Raji (cell line): ENCODE measurements around the gene GPBAR1.

ENCODE experiments used
- POLR2A ChIP-seq: IDR thresholded peaks from 2 replicates; pipeline ENCODE4 v1.6.1; 2011; ENCODE audit warnings: low read depth, low read length, control low read depth; ENCODE audit not compliant: insufficient read depth

Gene GPBAR1

DNA sequence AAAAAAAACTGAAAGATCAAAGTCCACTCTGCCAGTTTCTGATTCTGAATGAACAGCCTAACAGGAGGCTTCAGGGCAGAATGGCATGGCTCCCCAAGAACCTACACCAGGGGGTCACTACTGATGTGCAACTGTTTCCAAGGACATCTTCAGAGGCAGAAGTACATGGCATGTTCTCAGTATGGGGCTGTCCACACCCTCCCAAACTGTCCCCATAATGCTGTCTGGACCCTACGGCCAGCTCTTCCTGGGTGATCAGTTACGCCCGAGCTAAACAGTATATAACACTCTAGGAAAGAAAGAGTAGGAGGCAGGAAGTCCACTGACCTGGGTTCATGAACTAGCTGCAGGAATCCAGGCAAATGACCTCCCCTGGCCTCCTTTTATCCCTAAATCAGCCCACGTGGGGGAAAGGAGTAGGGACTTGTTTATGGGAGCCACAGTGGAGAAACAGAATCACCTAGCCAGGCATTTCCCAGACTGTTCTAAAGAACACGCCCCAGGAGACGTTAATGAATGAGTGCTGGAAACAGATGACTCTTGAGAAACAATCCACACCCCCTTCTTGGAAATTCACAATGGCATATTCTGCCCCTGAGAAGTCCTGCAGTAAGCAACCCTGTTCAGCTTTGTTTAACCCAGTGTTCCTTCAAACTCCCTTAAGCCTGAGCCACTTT is 29.0 kb downstream of the GPBAR1 start:
- no peak for TF ChIP-seq POLR2A

DNA sequence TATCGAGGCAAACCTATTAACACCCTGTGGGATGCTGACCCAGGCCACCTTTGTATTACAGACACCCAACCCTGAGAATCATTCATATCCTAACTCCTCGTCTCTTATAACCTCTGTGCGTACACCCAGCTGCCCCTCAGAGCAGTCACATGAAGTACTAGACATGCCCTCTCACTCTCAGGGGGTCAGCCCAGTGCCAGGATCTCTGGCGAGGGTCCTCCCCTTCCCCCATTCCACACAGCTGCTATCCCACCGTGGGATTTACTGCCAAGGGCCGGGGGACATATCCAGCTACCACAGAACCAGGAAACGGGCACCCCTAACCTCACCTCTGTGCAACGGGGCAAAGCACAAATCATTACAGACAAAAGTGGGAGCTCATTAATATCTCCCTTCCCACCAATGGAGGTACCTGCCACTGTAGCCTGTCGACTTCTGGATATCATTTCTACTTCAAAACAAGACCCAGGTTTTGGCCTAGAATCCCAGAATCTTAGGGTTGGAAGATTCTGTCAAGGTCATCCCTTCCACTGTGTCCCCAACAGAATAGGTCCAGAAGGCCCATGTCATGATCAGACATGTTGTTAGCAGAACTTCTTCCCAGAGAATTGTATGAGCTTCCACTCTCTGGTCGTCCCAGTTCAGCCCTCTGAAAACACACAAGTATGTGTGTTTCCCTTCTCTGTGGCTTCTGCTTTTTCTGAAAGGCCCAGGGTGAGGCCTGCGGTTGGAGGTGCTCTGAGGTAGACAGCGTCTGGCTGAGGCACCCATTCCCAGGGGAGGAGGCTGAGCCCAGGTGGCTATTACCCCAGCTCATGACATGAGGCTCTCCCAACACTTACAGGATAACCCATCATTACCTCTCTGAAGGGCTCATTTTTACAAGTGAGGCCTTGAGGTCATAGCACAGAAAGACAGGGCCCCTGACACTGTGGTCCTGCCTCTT is 29.8 kb downstream of the GPBAR1 start:
- TF ChIP-seq POLR2A = peak; percentile 62

- peak; percentile 13; the same call in 1 of the 2 replicates for TF ChIP-seq POLR2A
Measured at GRCh38 chr2:218291318-218292047, 30.7 kb downstream of the GPBAR1 start.

- peak; percentile 50 for TF ChIP-seq POLR2A
Measured at GRCh38 chr2:218292048-218293014, 31.5 kb downstream of the GPBAR1 start, which contains the start of gene TMBIM1. Gene TMBIM1 (minus strand): TSS chr2:218292503. CDS start chr2:218282141, 10,362 bp downstream.

- TF ChIP-seq POLR2A = no peak
Measured at GRCh38 chr2:218293715-218294429, 33.1 kb downstream of the GPBAR1 start.

- no peak for TF ChIP-seq POLR2A
Measured at GRCh38 chr2:218294430-218295022, 33.7 kb downstream of the GPBAR1 start.

- no peak for TF ChIP-seq POLR2A
Measured at GRCh38 chr2:218295029-218295428, 34.2 kb downstream of the GPBAR1 start.

GRCh38 chr2:218296200-218296599 is 35.4 kb downstream of the GPBAR1 start:
- TF ChIP-seq POLR2A = no peak

DNA sequence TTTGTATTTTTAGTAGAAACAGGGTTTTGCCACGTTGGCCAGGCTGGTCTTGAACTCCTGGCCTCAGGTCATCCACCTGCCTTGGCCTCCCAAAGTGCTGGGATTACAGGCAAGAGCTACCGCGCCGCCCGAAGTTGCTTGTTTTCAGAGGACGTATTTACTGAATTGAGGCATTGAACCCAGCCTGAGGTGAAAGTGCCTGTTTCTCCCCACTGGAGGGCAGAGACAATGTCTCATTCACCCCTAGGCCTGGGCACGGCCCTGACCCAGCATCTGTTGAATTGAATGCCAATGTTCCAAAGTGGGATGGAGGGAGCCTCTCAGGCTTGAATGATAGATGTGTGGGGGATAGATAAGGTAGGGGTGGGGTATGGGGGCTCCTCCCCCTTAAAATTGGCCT is 36.0 kb downstream of the GPBAR1 start:
- TF ChIP-seq POLR2A = no peak

- no peak for TF ChIP-seq POLR2A
Measured at GRCh38 chr2:218298314-218298875, 37.6 kb downstream of the GPBAR1 start.

DNA sequence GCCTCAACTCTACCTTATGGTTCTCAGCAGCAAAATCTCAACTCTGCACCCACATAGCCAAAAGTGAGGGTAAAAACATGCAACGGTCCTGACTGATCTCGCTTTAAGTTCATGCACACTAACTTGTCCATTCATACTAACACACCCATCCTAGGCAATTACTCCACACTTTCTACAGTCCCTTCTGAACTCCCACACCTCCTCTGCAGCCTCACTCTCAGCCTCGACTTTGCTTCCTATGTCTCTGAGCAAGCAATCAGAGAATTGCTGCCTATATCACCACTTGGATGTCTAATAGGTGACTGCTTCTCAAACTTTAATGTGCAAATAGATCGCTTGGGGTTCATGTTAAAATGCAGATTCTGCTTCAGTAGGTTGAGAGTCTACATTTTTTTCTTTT is 39.3 kb downstream of the GPBAR1 start:
- no peak for TF ChIP-seq POLR2A

DNA sequence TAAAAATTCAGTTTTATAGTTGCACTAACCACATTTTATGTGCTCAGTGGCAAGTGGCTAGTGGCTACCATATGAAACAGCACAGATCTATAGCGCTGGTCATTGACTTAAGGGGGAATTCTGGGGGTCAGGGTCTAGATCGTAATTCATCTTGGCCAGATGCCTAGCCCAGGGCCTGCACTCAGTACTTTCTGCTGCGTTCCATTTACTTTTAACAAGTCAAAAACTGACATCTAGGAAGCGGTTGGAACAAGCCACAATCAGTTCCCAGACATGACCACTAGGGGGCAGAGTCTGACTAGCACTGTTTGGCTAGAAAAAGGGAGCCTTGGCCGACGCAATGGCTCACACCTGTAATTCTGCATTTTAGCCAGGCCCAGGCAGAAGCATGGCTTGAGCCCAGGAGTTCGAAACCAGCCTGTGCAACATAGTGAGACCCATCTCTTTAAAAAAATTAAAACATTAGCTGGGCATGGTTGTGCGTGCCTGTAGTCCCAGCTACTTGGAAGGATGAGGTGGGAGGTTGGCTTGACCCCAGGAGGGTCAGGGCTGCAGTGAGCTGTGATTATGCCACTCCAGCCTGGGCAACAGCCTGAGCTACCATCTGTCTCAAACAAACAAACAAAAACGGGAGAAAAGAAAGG is 40.5 kb downstream of the GPBAR1 start:
- no peak for TF ChIP-seq POLR2A

DNA sequence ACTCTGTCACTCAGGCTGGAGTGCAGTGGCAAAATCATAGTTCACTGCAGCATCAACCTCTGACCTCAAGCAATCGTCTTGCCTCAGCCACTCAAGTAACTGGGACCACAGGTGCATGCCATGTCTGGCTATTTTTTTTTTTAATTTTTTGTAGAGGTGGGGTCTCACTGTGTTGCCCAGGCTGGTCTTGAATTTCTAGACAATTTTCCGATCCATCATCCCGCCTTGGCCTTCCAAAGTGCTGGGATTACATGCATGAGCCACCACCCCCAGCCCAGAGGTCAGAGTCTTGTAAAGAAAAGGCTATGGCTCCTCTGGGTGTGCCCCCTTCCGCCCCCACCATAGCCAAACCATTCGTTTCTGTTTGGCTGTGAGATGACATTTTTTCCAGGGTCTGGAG is 44.6 kb downstream of the GPBAR1 start:
- TF ChIP-seq POLR2A = no peak
